Uterus (tissue), 4 donors: ENCODE results near the gene KCNH4. TPM values are rescaled to one million over a fixed set of nuclear protein-coding genes. Genes with fewer than 3 reads are reported as not detected.
"Not testable (repeated sequence)": the region's sequence is repeated elsewhere in the genome, so short reads cannot be mapped to it uniquely, and the experiment has no call there.

ENCODE experiments used
- DNase-seq, 2 donors: peaks; one replicate each; pipeline ENCODE4 v3.0.0-alpha.2; 2019 to 2020
- H3K27ac ChIP-seq, 2 donors: fragments of 200-600 bp; sonication (generic); 1 replicate in 1 of 2; 2 replicates in 1 of 2; pipeline ENCODE4 v1.5.1; 2016 to 2018
- H3K27me3 ChIP-seq, 2 donors: fragments of 200-600 bp; sonication (generic); one replicate each; pipeline ENCODE4 v1.5.1; 2018 to 2019; ENCODE audit warnings: control low read depth in 1 of 2
- H3K36me3 ChIP-seq, 2 donors: fragments of 200-600 bp; sonication (generic); one replicate each; pipeline ENCODE4 v1.5.1; 2019; ENCODE audit warnings: control low read depth in 1 of 2
- H3K4me1 ChIP-seq, 2 donors: fragments of 200-600 bp; sonication (generic); one replicate each; pipeline ENCODE4 v1.5.1; 2018 to 2019; ENCODE audit warnings: control low read depth in 1 of 2
- H3K4me3 ChIP-seq, 2 donors: fragments of 200-600 bp; sonication (generic); 1 replicate in 1 of 2; 2 replicates in 1 of 2; pipeline ENCODE4 v1.5.1; 2018 to 2019; ENCODE audit warnings: mild to moderate bottlenecking in 1 of 2
- H3K9me3 ChIP-seq, 2 donors: fragments of 200-600 bp; sonication (generic); one replicate each; pipeline ENCODE4 v1.5.1; 2019; ENCODE audit warnings: control low read depth in 1 of 2
- CTCF ChIP-seq, 4 experiments: fragments of 200-600 bp in 2 of 4; fragments of 450-650 bp in 2 of 4; sonication (generic) in 2 of 4; IDR thresholded peaks; one replicate each; pipeline ENCODE4 v1.5.1; 2016 to 2019; ENCODE audit warnings: antibody characterized with exemption in 4 of 4, mild to moderate bottlenecking in 2 of 4, moderate library complexity in 1 of 4
- POLR2A ChIP-seq, 2 donors: fragments of 450-650 bp; IDR thresholded peaks; one replicate each; pipeline ENCODE4 v1.6.1; 2016; ENCODE audit warnings: antibody characterized with exemption in 2 of 2, mild to moderate bottlenecking in 1 of 2, moderate library complexity in 1 of 2
- intact Hi-C: fragments of 100-400 bp; cut with DNase I; formaldehyde crosslinking; loops from one replicate; pipeline ENCODE4 v1.15.1; 2023; ENCODE audit warnings: low total_unique reads
- total RNA-seq, 4 donors: library from RNA; depleted of rRNA in 3 of 4; stranded (reverse); fragments of >200 nt in 3 of 4; gene quantifications; one replicate each; pipeline versions ENCODE4 v1.1.0 to v1.2.4, GENCODE V29; 2014 to 2023
- donor health status: DM: yes; HTN: yes; CAD: no.

KCNH4 gene
- total RNA-seq, 4 donors from 2014 or later: 0.55 TPM; not detected in 3

GRCh38 chr17:42210046-42210445 lies 29.1 kb upstream of the KCNH4 start:
- Histone ChIP-seq H3K9me3 (no peaks in the 10 kb centered on the region), H3K27ac (no peak overlapping the region), H3K4me1 (no peaks in the 10 kb centered on the region), H3K36me3 (no peaks in the 10 kb centered on the region), H3K4me3 (no peak overlapping the region), H3K27me3 (no peaks in the 10 kb centered on the region)
- TF ChIP-seq POLR2A (IDR thresholded peaks at IDR 0.05) (no peak), CTCF (IDR thresholded peaks at IDR 0.05) (no peak)
- intact Hi-C loops: no loop called here
- DNase-seq: no peak

- H3K36me3 ChIP-seq, H3K9me3 ChIP-seq, H3K27ac ChIP-seq, DNase-seq, intact Hi-C loops, H3K4me1 ChIP-seq, H3K4me3 ChIP-seq, H3K27me3 ChIP-seq: not testable (repeated sequence)
These were observed 25.2 kb upstream of the KCNH4 start for GRCh38 chr17:42206153-42206612.

GRCh38 chr17:42203354-42203753 lies 22.4 kb upstream of the KCNH4 start:
- Histone ChIP-seq H3K4me1 (no peaks in the 10 kb centered on the region), H3K27ac (no peak overlapping the region), H3K27me3 (no peaks in the 10 kb centered on the region), H3K4me3 (no peak overlapping the region), H3K36me3 (no peaks in the 10 kb centered on the region), H3K9me3 (no peaks in the 10 kb centered on the region)
- no peak for DNase-seq
- TF ChIP-seq CTCF (IDR thresholded peaks at IDR 0.05) (no peak), POLR2A (IDR thresholded peaks at IDR 0.05) (no peak)
- intact Hi-C loops: no loop called here

GRCh38 chr17:42202696-42203095 lies 21.8 kb upstream of the KCNH4 start:
- H3K27me3 ChIP-seq: no peaks in the 10 kb centered on the region
- no peaks in the 10 kb centered on the region for H3K4me1 ChIP-seq
- H3K27ac ChIP-seq: no peak overlapping the region
- H3K9me3 ChIP-seq: no peaks in the 10 kb centered on the region
- no peak overlapping the region for H3K4me3 ChIP-seq
- no peaks in the 10 kb centered on the region for H3K36me3 ChIP-seq
- TF ChIP-seq POLR2A (IDR thresholded peaks at IDR 0.05): no peak
- no peak for TF ChIP-seq CTCF (IDR thresholded peaks at IDR 0.05)
- no peak for DNase-seq
- intact Hi-C loops: no loop called here

GRCh38 chr17:42202159-42202558 lies 21.2 kb upstream of the KCNH4 start:
- Histone ChIP-seq H3K27ac (no peak overlapping the region), H3K36me3 (no peaks in the 10 kb centered on the region), H3K27me3 (no peaks in the 10 kb centered on the region), H3K4me3 (no peak overlapping the region), H3K9me3 (no peaks in the 10 kb centered on the region), H3K4me1 (no peaks in the 10 kb centered on the region)
- intact Hi-C loops: no loop called here
- no peak for TF ChIP-seq POLR2A (IDR thresholded peaks at IDR 0.05)
- TF ChIP-seq CTCF (IDR thresholded peaks at IDR 0.05): no peak
- no peak for DNase-seq

GRCh38 chr17:42201458-42201772 lies 20.5 kb upstream of the KCNH4 start:
- no peak for DNase-seq
- Histone ChIP-seq H3K27ac (no peak overlapping the region), H3K9me3 (no peaks in the 10 kb centered on the region), H3K4me3 (no peak overlapping the region), H3K36me3 (no peaks in the 10 kb centered on the region), H3K27me3 (no peaks in the 10 kb centered on the region), H3K4me1 (no peaks in the 10 kb centered on the region)
- TF ChIP-seq POLR2A (IDR thresholded peaks at IDR 0.05) (no peak), CTCF (IDR thresholded peaks at IDR 0.05) (no peak)
- intact Hi-C loops: no loop called here
